Thymus (tissue), 11 donors: Measurements from ENCODE around the gene ZNF605. TPM values are rescaled to one million over a fixed set of nuclear protein-coding genes. Genes with fewer than 3 reads are reported as not detected.
"Not testable (repeated sequence)": the region's sequence is repeated elsewhere in the genome, so short reads cannot be mapped to it uniquely, and the experiment has no call there.

ENCODE experiments used
- DNase-seq, 9 donors: peaks; one replicate each; pipeline ENCODE4 v3.0.0-alpha.2; 2013; ENCODE audit warnings: low spot score in 9 of 9, low read depth in 6 of 9, missing footprints in 1 of 9
- H3K27ac ChIP-seq, 2 donors: one replicate each; pipeline ENCODE4 v1.5.1; 2013; ENCODE audit warnings: control low read depth in 1 of 2, low read depth in 1 of 2, low read length in 1 of 2, mild to moderate bottlenecking in 1 of 2, moderate library complexity in 1 of 2
- H3K27me3 ChIP-seq, 2 donors: one replicate each; pipeline ENCODE4 v1.5.1; 2013; ENCODE audit warnings: low read length in 1 of 2; ENCODE audit not compliant: control insufficient read depth in 2 of 2, insufficient read depth in 1 of 2
- H3K36me3 ChIP-seq, 2 donors: one replicate each; pipeline ENCODE4 v1.5.1; 2013; ENCODE audit warnings: low read length in 1 of 2, mild to moderate bottlenecking in 1 of 2, moderate library complexity in 1 of 2; ENCODE audit not compliant: control insufficient read depth in 2 of 2, insufficient read depth in 2 of 2
- H3K4me1 ChIP-seq, 2 donors: one replicate each; pipeline ENCODE4 v1.5.1; 2013; ENCODE audit warnings: low read length in 2 of 2; ENCODE audit not compliant: control insufficient read depth in 2 of 2, insufficient read depth in 2 of 2
- H3K4me3 ChIP-seq, 2 donors: one replicate each; pipeline ENCODE4 v1.5.1; 2013; ENCODE audit warnings: low read length in 2 of 2, control low read depth in 1 of 2, mild to moderate bottlenecking in 1 of 2
- H3K9me3 ChIP-seq, 2 donors: one replicate each; pipeline ENCODE4 v1.5.1; 2013; ENCODE audit warnings: low read length in 1 of 2, mild to moderate bottlenecking in 1 of 2; ENCODE audit not compliant: control insufficient read depth in 2 of 2, insufficient read depth in 1 of 2
- WGBS: extraction: QIAGEN DNeasy Blood & Tissue Kit; methylation state at CpG from one replicate; pipeline ENCODE4 v1.1.7; 2013; 5-methylcytosine and 5-hydroxymethylcytosine counted together
- polyA plus RNA-seq: library from polyadenylated mRNA; stranded (reverse); fragments of 200-250 nt; gene quantifications from one replicate; pipeline ENCODE4 v1.2.3, GENCODE V29; 2013
- total RNA-seq: library from RNA; stranded (reverse); fragments of 120-200 nt; gene quantifications from one replicate; pipeline ENCODE4 v1.2.4, GENCODE V29; 2013
- donor health status: healthy.

ZNF605 gene
- total and polyA plus RNA-seq, 2 donors, result 4.7 to 9.0 TPM

GRCh38 chr12:132941336-132941954, 14.7 kb downstream of the ZNF605 start:
- H3K9me3 ChIP-seq, result peaks cover 37 to 63% of the 10 kb centered on the region in 2 donors
- H3K27me3 ChIP-seq, result no peaks in the 10 kb centered on the region
- no peak overlapping the region for H3K27ac ChIP-seq
- no peak for DNase-seq
- H3K4me3 ChIP-seq, result no peak overlapping the region
- H3K4me1 ChIP-seq, result no peaks in the 10 kb centered on the region
- H3K36me3 ChIP-seq, result peaks cover 36 to 61% of the 10 kb centered on the region in 2 donors
- 95% methylated on average over 34 of the region's 34 CpGs for WGBS

- no peak overlapping the region for H3K4me3 ChIP-seq
- 99% methylated on average over 15 of the region's 15 CpGs for WGBS
- H3K4me1 ChIP-seq, result no peaks in the 10 kb centered on the region
- no peak for DNase-seq
- no peak overlapping the region for H3K27ac ChIP-seq
- H3K36me3 ChIP-seq, result peaks cover 35 to 49% of the 10 kb centered on the region in 2 donors
- H3K27me3 ChIP-seq, result no peaks in the 10 kb centered on the region
- peaks cover 33 to 54% of the 10 kb centered on the region in 2 donors for H3K9me3 ChIP-seq
Observed at GRCh38 chr12:132940071-132940719, 15.9 kb downstream of the ZNF605 start.

GRCh38 chr12:132938807-132939206, 17.3 kb downstream of the ZNF605 start:
- not testable (repeated sequence) for H3K27me3 ChIP-seq, H3K4me1 ChIP-seq, H3K4me3 ChIP-seq, DNase-seq, H3K27ac ChIP-seq
- peaks cover 33 to 60% of the 10 kb centered on the region in 2 donors for H3K9me3 ChIP-seq
- WGBS, result 96% methylated on average over 25 of the region's 25 CpGs
- peaks cover 22 to 36% of the 10 kb centered on the region in 2 donors for H3K36me3 ChIP-seq

DNA sequence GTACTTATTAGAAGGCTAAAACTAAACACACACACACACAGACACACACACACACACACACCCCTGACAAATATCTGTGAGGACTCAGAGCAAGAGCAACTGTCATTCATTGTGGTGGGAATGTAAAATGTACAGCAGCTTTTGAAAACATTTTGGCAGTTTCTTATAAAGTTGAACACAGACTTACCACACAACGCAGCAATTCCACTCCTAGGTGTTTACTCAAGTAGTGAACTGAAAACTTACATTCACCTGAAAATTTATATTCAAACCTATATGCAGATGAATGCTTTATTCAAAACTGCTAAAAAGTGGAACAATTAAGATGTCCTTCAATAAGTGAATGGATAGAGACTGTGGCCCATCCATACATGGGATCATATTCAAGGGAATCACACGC, 18.6 kb downstream of the ZNF605 start:
- Histone ChIP-seq H3K4me3 (no peak overlapping the region), H3K4me1 (no peaks in the 10 kb centered on the region), H3K9me3 (peaks cover 23 to 53% of the 10 kb centered on the region in 2 donors), H3K27ac (no peak overlapping the region), H3K27me3 (no peaks in the 10 kb centered on the region), H3K36me3 (peaks cover 9 to 23% of the 10 kb centered on the region in 2 donors)
- WGBS, result 96% methylated on average over 2 of the region's 2 CpGs
- no peak for DNase-seq

DNA sequence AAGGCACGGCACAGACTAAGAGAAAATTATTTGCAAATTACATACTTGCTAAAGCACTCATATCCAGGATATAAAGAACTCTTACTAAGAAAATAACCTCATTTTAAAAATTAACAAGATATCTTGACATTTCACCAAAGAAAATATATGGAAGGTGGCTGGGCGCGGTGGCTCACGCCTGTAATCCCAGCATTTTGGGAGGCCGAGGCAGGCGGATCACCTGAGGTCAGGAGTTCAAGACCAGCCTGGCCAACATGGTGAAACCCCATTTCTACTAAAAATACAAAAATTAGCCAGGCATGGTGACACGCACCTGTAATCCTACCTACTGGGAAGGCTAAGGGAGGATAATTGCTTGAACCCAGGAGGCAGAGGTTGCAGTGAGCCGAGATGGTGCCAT, 19.2 kb downstream of the ZNF605 start:
- peaks cover 19 to 51% of the 10 kb centered on the region in 2 donors for H3K9me3 ChIP-seq
- not testable (repeated sequence) for H3K4me3 ChIP-seq, H3K27ac ChIP-seq, H3K4me1 ChIP-seq, DNase-seq, H3K27me3 ChIP-seq
- 97% methylated on average over 8 of the region's 8 CpGs for WGBS
- H3K36me3 ChIP-seq, result peaks cover 4 to 19% of the 10 kb centered on the region in 2 donors

DNA sequence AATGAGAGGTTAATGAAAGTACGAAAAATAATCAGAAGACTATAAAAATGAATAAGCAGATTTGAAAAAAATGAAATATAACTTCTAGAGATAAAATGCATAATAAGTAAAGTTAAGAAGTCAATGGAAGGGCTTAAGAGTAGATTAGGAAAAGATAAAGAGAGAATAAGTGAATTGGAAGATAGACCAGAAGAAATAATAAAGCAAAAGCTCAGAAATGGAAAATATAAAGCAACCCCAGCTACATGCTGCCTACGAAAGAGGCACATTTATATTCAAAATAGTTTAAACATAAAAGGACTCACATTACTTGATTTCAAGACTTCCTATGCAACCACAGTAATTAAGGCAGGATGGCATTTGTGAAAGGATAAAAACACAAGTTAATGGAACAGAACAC, 19.9 kb downstream of the ZNF605 start:
- no peak overlapping the region for H3K27ac ChIP-seq
- no peak overlapping the region for H3K4me3 ChIP-seq
- peaks cover 13 to 47% of the 10 kb centered on the region in 2 donors for H3K9me3 ChIP-seq
- peaks cover 4 to 14% of the 10 kb centered on the region in 2 donors for H3K36me3 ChIP-seq
- over 99% methylated on average over 2 of the region's 2 CpGs for WGBS
- H3K4me1 ChIP-seq, result no peaks in the 10 kb centered on the region
- no peak for DNase-seq
- H3K27me3 ChIP-seq, result no peaks in the 10 kb centered on the region

- H3K36me3 ChIP-seq, result peaks cover 0 to 10% of the 10 kb centered on the region in 2 donors
- DNase-seq, result no peak
- H3K27ac ChIP-seq, result no peak overlapping the region
- no peaks in the 10 kb centered on the region for H3K27me3 ChIP-seq
- no peak overlapping the region for H3K4me3 ChIP-seq
- H3K4me1 ChIP-seq, result no peaks in the 10 kb centered on the region
- WGBS, result over 99% methylated on average over 6 of the region's 6 CpGs
- peaks cover 14 to 59% of the 10 kb centered on the region in 2 donors for H3K9me3 ChIP-seq
Observed at GRCh38 chr12:132926415-132926833, 29.7 kb downstream of the ZNF605 start.

DNA sequence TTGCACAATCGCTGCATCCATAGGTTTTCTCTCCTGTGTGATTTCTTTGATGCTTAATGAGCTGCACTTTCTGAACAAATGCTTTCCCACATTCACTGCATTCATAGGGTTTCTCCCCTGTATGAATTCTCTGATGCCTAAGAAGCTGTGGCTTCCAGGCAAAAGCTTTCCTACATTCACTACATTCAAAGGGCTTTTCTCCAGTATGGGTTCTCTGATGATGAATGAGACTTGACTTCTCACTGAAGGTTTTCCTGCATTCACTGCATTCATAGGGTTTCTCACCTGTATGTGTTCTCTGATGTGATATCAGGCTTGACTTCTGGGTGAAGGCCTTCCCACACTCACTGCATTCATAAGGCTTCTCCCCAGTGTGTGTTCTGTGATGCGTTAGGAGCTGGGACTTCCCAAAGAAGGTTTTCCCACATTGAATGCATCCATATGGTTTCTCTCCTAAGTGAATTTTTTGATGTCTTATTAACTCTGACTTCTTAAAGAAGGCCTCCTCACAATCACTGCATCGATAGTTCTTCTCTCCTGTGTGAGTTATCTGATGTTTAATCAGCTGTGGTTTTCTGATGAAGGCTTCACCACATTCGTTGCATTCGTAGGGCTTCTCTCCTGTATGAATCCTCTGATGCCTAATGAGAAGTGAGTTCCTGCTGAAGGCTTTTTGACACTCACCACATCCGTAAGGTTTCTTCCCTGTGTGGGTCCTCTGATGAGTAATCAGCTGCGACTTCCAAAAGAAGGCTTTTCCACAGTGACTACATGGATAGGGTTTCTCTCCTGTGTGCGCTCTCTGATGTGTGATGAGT, 30.3 kb downstream of the ZNF605 start:
- DNase-seq, result no peak
- 98% methylated on average over 8 of the region's 8 CpGs for WGBS
- H3K9me3 ChIP-seq, result peaks cover 14 to 60% of the 10 kb centered on the region in 2 donors
- H3K4me1 ChIP-seq, result no peaks in the 10 kb centered on the region
- H3K27ac ChIP-seq, result no peak overlapping the region
- H3K4me3 ChIP-seq, result no peak overlapping the region
- no peaks in the 10 kb centered on the region for H3K27me3 ChIP-seq
- H3K36me3 ChIP-seq, result peaks cover 0 to 10% of the 10 kb centered on the region in 2 donors

- Histone ChIP-seq H3K9me3 (peaks cover 14 to 63% of the 10 kb centered on the region in 2 donors), H3K4me3 (no peak overlapping the region), H3K4me1 (no peaks in the 10 kb centered on the region), H3K36me3 (peaks cover 0 to 7% of the 10 kb centered on the region in 2 donors), H3K27me3 (no peaks in the 10 kb centered on the region), H3K27ac (no peak overlapping the region)
- DNase-seq, result no peak
- WGBS, result 97% methylated on average over 3 of the region's 3 CpGs
Observed at GRCh38 chr12:132924356-132924755, 31.8 kb downstream of the ZNF605 start.
